HL-60 (cell line): ENCODE results near the gene LHX4.

Source experiments
- CTCF ChIP-seq: IDR thresholded peaks from one replicate; pipeline ENCODE4 v1.5.1; 2011; ENCODE audit warnings: low read length, control low read depth, inconsistent platforms; ENCODE audit not compliant: insufficient read depth
- POLR2AphosphoS5 ChIP-seq: IDR thresholded peaks from 2 replicates; pipeline ENCODE4 v1.6.1; 2012; ENCODE audit warnings: low read depth
- SPI1 ChIP-seq: IDR thresholded peaks from 2 replicates; pipeline ENCODE4 v1.6.1; 2012; ENCODE audit warnings: low read depth, mild to moderate bottlenecking, borderline replicate concordance

GRCh38 chr1:180258935-180259334 lies 28.9 kb downstream of the LHX4 start:
- TF ChIP-seq CTCF = no peak
- no peak for TF ChIP-seq POLR2AphosphoS5
- no peak for TF ChIP-seq SPI1
